ENCODE measurements around the gene TSR1.

DNA sequence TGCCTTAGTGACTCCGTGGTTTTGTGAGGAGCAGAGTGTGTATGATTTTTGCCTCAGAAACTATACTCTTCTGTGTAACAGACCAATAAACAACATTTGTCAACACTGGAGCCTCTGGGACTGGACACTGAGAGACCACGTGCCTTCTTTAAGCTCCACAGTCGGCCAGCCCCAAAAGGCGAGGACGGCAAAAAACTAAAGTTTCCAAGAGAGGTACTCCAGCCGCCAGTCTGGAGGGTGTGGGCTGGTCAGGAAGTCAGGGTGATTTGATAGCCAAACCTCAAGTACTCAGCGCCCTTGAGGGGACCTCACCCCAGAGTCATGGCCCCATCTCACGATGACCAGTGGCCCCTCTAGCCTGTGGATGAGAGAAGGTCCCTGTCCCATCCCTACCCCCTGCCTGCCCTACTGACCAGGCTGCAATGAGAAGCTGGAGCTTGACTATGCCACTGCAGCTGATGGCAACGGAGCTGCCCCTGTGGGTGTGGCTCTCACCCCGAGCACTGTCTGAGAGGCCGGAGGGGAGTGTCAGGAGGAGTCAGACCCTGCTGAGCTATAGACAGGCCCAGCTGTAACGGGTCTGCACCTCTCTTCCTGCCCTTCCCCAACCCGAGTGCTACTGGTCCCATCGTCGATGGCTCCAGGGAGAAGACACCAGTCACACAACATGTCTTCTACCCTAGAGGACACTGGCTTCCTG lies 44.8 kb upstream of the TSR1 start:
- TF ChIP-seq, protein P1, sequence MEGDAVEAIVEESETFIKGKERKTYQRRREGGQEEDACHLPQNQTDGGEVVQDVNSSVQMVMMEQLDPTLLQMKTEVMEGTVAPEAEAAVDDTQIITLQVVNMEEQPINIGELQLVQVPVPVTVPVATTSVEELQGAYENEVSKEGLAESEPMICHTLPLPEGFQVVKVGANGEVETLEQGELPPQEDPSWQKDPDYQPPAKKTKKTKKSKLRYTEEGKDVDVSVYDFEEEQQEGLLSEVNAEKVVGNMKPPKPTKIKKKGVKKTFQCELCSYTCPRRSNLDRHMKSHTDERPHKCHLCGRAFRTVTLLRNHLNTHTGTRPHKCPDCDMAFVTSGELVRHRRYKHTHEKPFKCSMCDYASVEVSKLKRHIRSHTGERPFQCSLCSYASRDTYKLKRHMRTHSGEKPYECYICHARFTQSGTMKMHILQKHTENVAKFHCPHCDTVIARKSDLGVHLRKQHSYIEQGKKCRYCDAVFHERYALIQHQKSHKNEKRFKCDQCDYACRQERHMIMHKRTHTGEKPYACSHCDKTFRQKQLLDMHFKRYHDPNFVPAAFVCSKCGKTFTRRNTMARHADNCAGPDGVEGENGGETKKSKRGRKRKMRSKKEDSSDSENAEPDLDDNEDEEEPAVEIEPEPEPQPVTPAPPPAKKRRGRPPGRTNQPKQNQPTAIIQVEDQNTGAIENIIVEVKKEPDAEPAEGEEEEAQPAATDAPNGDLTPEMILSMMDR (IDR thresholded peaks at IDR 0.05) = no peak
- TF ChIP-seq POLR2A (IDR thresholded peaks at IDR 0.05) = no peak

Data from thyroid gland (tissue), 4 donors.